ENCODE data around the gene GPR35.
A peak's percentile ranks its signal among the peaks of the same experiment; 100 is the strongest.

Gene GPR35

DNA sequence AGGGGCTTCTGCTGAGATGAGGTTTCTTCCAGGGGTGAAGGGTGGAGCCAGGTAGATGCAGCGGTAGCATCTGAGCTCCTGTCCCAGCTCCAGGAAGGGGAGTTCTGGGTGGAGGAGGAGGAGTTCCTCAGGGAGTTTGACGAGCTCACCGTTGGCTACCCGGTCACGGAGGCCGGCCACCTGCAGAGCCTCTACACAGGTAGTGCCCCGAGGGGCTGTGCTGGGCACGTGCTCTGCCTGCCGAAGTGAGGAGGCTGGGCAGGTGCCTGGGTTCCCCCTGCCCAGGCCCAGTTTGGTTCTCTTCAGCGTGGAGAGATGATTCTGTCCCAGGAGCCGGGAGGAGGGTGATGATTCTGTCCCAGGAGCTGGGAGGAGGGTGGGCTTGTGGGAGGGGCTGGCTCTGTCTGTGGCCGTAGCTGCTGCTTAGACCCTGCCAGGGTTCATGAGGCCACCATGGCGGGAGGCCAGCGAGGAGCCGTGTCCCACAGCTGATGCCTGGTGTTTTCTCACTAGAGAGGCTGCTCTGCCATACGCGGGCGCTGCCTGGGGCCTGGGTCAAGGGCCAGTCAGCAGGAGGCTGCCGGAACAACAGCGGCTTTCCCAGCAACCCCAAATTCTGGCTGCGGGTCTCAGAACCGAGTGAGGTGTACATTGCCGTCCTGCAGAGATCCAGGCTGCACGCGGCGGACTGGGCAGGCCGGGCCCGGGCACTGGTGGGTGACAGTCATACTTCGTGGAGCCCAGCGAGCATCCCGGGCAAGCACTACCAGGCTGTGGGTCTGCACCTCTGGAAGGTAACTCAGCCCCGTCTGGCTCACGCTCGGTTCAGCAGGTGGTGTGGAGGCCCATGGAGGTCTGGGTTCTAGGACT, 30.5 kb upstream of the GPR35 start:
- H3K9me3 Mint-ChIP-seq = no peaks in the 10 kb centered on the region
- DNase-seq = peak; percentile 22
- no peaks in the 10 kb centered on the region for H3K27me3 Mint-ChIP-seq
- no peak overlapping the region for H3K4me3 Mint-ChIP-seq
- peaks cover 11% of the 10 kb centered on the region for H3K4me1 Mint-ChIP-seq (ENCODE audit: low read depth)
- peaks cover 69% of the 10 kb centered on the region for H3K36me3 Mint-ChIP-seq (ENCODE audit: low read depth)
- H3K27ac Mint-ChIP-seq = no peak overlapping the region

DNA sequence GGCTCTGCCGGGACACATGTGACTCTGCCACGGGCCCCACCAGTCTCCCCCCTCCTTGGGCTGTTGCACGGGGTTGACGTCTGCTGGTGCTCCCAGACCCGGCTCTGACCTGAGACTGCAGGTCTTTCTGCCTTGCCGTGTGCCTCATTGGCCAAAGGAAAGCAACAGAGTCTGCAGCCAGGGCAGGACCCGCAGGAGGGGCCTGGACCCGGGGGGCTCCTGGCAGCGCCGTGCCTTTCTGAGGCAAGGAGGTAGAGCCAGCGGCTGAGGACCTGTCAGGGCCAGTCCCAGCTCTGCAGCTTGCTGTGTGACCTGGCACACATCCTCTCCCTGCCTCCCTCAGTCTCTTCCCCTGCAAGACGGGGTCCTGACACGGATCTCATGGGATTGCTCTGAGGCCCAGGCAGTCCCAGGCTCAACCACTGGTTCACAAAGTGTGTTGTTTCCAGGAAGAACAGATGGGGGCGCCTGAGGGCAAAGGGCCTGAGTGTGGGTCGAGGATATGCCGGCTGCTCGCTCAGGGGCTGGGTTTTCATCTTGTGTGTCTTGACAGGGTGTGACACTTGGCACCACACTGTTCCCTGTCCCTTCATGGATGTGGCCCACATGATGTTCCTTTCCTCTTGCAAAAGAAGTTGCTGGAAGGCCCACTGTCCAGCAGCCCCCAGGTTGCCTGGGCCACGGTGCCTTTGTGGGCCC, 29.8 kb upstream of the GPR35 start:
- Mint-ChIP-seq H3K9me3 (no peaks in the 10 kb centered on the region), H3K27ac (no peak overlapping the region), H3K27me3 (no peaks in the 10 kb centered on the region), H3K4me1 (ENCODE audit: low read depth) (peaks cover 7% of the 10 kb centered on the region), H3K4me3 (no peak overlapping the region), H3K36me3 (ENCODE audit: low read depth) (peaks cover 69% of the 10 kb centered on the region)
- peak; percentile 43 for DNase-seq

DNA sequence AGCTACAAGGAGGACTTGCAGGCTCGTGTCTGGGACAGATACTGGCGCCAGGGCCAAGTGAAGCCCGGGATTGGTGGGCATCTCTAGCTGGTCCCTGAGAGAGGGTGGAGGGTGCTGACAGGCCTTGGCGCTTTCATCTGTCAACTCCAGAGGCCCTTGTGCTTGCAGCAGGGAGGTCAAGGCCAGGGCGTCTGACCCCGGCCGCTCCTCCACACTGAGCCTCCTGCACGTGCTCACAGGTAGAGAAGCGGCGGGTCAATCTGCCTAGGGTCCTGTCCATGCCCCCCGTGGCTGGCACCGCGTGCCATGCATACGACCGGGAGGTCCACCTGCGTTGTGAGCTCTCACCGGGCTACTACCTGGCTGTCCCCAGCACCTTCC, 29.2 kb upstream of the GPR35 start:
- Mint-ChIP-seq H3K27ac (no peak overlapping the region), H3K9me3 (no peaks in the 10 kb centered on the region), H3K27me3 (no peaks in the 10 kb centered on the region), H3K4me1 (ENCODE audit: low read depth) (peaks cover 7% of the 10 kb centered on the region), H3K36me3 (ENCODE audit: low read depth) (peaks cover 67% of the 10 kb centered on the region), H3K4me3 (no peak overlapping the region)
- no peak for DNase-seq

DNA sequence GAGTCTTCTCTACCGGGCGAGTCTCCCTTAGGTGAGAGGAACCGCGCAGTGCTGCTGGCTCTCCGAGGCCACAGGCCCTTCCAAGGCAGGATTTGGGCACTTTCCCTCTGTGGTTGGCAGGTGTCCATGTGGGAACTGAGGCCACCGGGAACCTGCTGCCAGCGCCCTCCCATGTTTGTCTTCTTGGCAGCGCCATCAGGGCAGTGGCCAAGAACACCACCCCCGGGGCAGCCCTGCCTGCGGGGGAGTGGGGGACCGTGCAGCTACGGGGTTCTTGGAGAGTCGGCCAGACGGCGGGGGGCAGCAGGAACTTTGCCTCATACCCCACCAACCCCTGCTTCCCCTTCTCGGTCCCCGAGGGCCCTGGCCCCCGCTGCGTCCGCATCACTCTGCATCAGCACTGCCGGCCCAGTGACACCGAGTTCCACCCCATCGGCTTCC, 28.8 kb upstream of the GPR35 start:
- DNase-seq = peak; percentile 24
- Mint-ChIP-seq H3K4me3 (no peak overlapping the region), H3K4me1 (ENCODE audit: low read depth) (peaks cover 3% of the 10 kb centered on the region), H3K27ac (no peak overlapping the region), H3K27me3 (no peaks in the 10 kb centered on the region), H3K9me3 (no peaks in the 10 kb centered on the region), H3K36me3 (ENCODE audit: low read depth) (peaks cover 64% of the 10 kb centered on the region)

DNA sequence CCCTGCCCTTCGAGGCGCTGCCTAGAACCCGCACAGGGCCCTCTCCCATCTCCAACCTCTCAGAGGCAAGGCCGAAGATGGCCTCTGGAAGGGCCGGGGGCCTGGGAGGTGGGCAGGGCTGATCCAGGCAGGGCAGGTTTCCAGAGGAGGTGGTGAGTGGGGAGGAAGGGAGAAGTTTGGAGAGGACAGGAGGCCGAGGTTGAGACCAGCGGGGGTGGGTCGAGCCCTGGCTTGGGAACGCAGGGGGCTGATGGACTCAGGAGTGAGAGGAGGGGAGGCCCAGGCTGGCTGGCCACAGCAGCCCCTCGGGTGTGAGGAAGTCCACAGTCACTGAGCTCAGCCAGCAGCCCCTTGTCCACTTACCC, 28.2 kb upstream of the GPR35 start:
- H3K36me3 Mint-ChIP-seq (ENCODE audit: low read depth) = peaks cover 64% of the 10 kb centered on the region
- peaks cover 2% of the 10 kb centered on the region for H3K4me1 Mint-ChIP-seq (ENCODE audit: low read depth)
- peak; percentile 24 for DNase-seq
- H3K9me3 Mint-ChIP-seq = no peaks in the 10 kb centered on the region
- no peak overlapping the region for H3K27ac Mint-ChIP-seq
- no peaks in the 10 kb centered on the region for H3K27me3 Mint-ChIP-seq
- H3K4me3 Mint-ChIP-seq = no peak overlapping the region

DNA sequence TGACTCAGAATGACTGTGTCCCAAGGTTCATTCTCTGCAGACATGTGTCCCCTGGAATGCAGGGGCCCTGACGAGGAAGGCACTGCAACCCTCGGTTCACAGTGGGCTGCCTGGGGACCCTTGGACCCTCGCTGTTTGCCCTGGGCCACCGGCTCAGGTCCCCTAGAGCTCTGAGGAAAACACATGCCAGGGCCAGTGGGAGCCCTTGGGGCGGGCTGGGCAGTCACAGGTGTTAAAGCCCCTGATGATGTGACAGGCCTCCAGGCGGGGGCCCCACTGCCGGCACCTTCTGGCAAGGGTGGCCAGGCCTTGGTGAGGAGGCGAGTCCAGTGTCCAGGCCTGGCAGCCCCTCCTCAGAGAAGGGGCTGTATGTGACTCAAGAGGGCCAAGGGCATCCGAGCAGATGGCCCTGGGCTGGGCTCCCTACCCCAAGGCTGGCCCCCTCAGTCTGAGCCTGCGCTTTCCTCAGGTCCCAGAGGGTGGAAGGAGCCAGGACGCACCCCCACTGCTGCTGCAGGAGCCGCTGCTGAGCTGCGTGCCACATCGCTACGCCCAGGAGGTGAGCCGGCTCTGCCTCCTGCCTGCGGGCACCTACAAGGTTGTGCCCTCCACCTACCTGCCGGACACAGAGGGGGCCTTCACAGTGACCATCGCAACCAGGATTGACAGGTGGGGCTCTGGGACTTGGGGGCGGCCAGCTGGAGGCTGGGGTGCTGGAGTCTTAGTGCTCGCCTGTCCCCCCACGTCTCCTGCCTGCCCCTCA, 27.7 kb upstream of the GPR35 start:
- Mint-ChIP-seq H3K4me3 (no peak overlapping the region), H3K27me3 (no peaks in the 10 kb centered on the region), H3K36me3 (ENCODE audit: low read depth) (peaks cover 59% of the 10 kb centered on the region), H3K9me3 (no peaks in the 10 kb centered on the region), H3K4me1 (ENCODE audit: low read depth) (peaks cover under 1% of the 10 kb centered on the region), H3K27ac (no peak overlapping the region)
- DNase-seq = peak; percentile 19

DNA sequence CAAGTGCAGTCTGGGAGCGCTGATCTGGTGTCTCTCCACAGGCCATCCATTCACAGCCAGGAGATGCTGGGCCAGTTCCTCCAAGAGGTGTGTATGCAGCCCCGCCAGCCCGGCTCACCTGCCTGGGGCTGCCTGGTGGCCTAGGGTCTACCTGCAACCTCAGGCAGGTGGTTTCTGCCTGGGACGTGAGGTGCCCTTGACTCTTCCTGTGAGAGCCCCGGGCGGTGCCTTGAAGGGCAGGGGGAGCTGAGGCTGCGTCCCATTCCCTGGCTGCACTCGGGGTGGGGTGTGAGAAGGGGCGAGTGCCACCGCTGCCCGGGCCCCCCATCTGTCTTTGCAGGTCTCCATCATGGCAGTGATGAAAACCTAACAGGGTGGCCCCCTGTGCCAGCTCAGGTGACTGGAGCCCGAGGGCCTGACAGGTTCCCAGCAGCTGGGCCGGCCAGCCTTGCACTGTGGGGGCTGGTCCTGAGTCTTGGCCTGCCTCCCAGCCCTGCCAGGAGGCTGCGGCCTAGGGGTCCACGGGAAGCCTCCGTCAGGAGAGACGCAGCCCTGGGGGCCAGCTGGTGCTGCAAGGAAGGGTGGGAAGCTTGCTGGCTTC, 26.9 kb upstream of the GPR35 start:
- peak; percentile 21 for DNase-seq

DNA sequence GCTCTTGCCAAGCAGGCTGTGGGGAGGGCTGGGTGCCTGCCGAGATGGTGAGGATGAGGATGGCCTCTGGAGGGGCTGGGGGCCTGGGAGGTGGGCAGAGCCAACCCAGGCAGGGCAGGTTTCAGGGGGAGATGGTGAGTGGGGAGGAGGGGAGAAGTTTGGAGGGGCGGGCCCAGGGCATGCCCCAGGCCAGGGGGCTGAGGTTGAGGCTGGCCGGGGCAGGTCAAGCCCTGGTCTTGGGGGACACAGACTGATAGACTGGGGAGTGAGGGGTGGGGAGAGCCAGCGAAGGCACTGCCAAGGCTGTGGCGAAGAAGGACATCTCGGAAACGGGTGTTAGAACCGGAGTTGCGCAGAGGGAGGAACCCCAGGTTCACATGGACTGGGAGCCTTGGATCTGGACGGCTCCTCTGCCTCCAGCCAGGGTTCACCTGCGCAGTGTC, 26.1 kb upstream of the GPR35 start:
- Mint-ChIP-seq H3K9me3 (no peaks in the 10 kb centered on the region), H3K36me3 (ENCODE audit: low read depth) (peaks cover 51% of the 10 kb centered on the region), H3K4me1 (ENCODE audit: low read depth) (no peaks in the 10 kb centered on the region), H3K27me3 (no peaks in the 10 kb centered on the region), H3K27ac (peak overlapping the region; percentile 68), H3K4me3 (no peak overlapping the region)
- DNase-seq = no peak

More for the DNA sequence above, 26.9 kb upstream of the GPR35 start:
- no peaks in the 10 kb centered on the region for H3K4me1 Mint-ChIP-seq (ENCODE audit: low read depth)
- no peaks in the 10 kb centered on the region for H3K9me3 Mint-ChIP-seq
- peaks cover 53% of the 10 kb centered on the region for H3K36me3 Mint-ChIP-seq (ENCODE audit: low read depth)
- no peaks in the 10 kb centered on the region for H3K27me3 Mint-ChIP-seq
- H3K27ac Mint-ChIP-seq = no peak overlapping the region
- H3K4me3 Mint-ChIP-seq = no peak overlapping the region

DNA sequence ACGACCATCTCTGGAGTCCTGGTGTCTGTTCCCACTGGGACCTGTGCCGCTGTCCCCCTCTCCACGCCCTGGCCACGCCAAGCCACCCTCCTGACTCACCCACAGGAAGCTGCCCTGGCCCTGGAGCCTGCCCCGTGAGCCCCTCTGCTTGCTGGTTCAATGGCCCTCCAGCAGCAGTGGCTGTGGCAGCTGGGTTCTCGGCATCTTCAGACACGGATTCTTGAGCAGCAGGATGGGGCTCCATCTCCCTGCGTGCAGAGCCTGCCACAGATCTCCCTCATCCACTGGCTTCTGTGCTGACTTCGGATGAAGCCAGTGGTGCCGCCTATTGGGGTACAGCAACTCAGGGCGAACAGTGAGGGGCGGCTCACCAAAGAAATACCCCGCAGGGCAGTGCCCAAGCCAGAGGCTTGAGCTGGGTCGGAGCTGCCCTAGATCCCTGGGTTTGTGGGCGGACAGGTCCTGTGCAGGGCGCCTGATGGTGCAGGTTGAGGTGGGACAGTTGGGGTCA, 24.8 kb upstream of the GPR35 start:
- H3K4me1 Mint-ChIP-seq (ENCODE audit: low read depth) = no peaks in the 10 kb centered on the region
- no peaks in the 10 kb centered on the region for H3K27me3 Mint-ChIP-seq
- H3K9me3 Mint-ChIP-seq = no peaks in the 10 kb centered on the region
- no peak overlapping the region for H3K4me3 Mint-ChIP-seq
- peaks cover 47% of the 10 kb centered on the region for H3K36me3 Mint-ChIP-seq (ENCODE audit: low read depth)
- H3K27ac Mint-ChIP-seq = no peak overlapping the region
- DNase-seq = peak; percentile 25

DNA sequence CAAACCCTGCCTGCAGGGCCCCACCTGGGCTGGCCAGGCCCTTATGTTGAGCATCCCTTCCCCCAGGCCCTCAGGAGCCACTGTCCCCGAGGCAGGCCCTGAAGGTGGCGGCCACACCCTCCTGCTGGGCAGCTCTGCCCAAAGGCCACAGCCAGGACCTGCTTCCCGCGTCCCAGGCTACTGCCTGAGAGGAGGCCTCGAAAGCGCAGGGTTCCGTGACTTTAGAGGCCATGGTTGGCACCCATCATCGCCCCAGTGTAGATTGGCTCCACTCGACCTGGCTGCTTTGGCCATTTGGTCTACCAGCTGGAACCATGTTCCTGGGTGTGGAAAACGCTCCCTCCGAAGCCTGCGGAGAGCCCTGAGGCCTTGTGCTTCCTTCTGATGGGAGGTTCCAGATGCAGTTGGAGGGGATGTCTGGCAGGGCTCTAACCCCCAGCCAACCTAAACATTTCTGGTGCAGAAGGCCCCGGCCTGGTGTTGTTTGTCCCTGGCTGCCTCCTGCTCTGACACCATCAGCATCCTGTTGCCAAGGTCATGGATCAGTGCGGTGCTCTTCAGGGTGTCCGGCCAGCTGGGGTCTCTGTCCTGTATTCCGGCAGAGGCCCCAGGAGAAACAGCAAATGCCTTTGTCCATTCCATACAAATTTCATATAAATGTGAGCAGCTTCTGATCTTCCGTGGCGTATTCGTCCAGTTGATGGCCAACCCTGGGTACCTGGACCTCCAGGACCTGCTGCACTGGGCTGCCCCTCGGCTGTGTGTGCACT, 24.0 kb upstream of the GPR35 start:
- Mint-ChIP-seq H3K4me1 (ENCODE audit: low read depth) (no peaks in the 10 kb centered on the region), H3K27me3 (no peaks in the 10 kb centered on the region), H3K27ac (peak overlapping the region; percentile 26), H3K9me3 (no peaks in the 10 kb centered on the region), H3K36me3 (ENCODE audit: low read depth) (peaks cover 40% of the 10 kb centered on the region), H3K4me3 (no peak overlapping the region)
- peak; percentile 25 for DNase-seq

DNA sequence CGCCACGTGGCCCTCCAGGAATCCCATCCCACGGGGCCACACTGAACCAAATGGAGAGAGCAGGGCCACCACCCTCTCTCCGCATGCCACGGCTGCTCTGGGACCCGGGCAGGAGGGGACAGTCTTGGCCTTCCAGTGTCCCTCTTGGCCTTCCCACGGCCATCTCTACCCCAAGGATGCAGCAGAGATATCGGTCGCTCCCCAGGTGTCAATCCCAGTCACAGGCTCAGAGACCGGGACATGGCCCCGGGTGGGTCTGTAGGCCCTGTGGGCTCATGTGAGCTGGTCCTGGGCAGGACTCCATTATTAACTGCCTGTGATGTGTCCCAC, 23.5 kb upstream of the GPR35 start:
- Mint-ChIP-seq H3K36me3 (ENCODE audit: low read depth) (peaks cover 38% of the 10 kb centered on the region), H3K27me3 (no peaks in the 10 kb centered on the region), H3K9me3 (no peaks in the 10 kb centered on the region), H3K4me3 (no peak overlapping the region), H3K27ac (peak overlapping the region; percentile 37), H3K4me1 (ENCODE audit: low read depth) (no peaks in the 10 kb centered on the region)
- DNase-seq = no peak

DNA sequence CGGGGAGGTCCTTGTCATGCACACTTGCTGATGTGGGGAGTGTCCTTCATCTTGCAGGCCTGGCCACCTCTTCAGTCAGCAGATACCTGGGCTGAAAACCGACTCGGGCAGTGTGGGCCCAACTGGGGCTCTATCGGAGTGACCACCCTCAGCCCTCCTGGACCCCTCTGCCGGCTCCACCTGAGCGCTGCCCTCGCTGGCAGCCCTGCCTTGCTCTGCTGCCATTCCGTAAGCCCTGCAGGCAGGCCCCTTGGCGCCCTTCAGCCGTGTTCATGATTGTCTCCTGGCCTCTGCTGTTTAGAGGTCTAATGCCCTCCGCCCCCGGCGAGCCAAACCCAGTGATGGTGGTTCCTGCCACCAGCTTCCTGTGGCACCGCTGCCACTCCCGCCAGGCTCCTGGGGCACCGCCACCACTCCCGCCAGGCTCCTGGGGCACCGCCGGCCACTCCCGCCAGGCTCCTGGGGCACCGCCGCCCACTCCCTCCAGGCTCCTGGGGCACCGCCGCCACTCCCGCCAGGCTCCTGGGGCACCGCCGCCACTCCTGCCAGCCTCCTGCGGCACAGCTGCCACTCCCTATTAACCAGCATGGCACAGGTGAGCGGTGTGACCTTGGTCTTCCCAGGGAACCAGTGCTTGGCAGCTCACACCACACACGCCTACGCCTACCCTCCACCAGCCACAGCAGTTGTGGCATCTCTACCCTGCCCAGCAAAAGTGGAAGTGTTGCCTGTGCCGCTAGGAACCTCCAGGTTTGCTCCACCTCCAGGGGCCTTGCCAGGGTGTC, 22.8 kb upstream of the GPR35 start:
- no peaks in the 10 kb centered on the region for H3K9me3 Mint-ChIP-seq
- no peak overlapping the region for H3K4me3 Mint-ChIP-seq
- peaks cover 38% of the 10 kb centered on the region for H3K36me3 Mint-ChIP-seq (ENCODE audit: low read depth)
- H3K27me3 Mint-ChIP-seq = no peaks in the 10 kb centered on the region
- H3K4me1 Mint-ChIP-seq (ENCODE audit: low read depth) = no peaks in the 10 kb centered on the region
- peak; percentile 30 for DNase-seq
- peak overlapping the region; percentile 37 for H3K27ac Mint-ChIP-seq
